Trophoblast cell (in vitro differentiated cells and primary cell): Measurements from ENCODE around the gene TWIST2.

Experiments used
- DNase-seq, 2 donors: peaks; one replicate each; pipeline ENCODE4 v3.0.0-alpha.2; 2016
- H2AFZ ChIP-seq: 2 replicates; pipeline ENCODE4 v1.6.1; 2013; ENCODE audit warnings: low read length, moderate library complexity, mild to moderate bottlenecking; ENCODE audit not compliant: insufficient read depth, poor library complexity
- H2AK5ac ChIP-seq: 2 replicates; pipeline ENCODE4 v1.6.1; 2013; ENCODE audit warnings: mild to moderate bottlenecking, low read length
- H2BK120ac ChIP-seq: 2 replicates; pipeline ENCODE4 v1.6.1; 2013; ENCODE audit warnings: low read length, mild to moderate bottlenecking, moderate library complexity; ENCODE audit not compliant: insufficient read depth, poor library complexity
- H2BK12ac ChIP-seq: 2 replicates; pipeline ENCODE4 v1.6.1; 2013; ENCODE audit warnings: mild to moderate bottlenecking, low read length, moderate library complexity
- H2BK5ac ChIP-seq: 2 replicates; pipeline ENCODE4 v1.6.1; 2013; ENCODE audit warnings: low read length, low read depth, moderate library complexity, mild to moderate bottlenecking; ENCODE audit not compliant: poor library complexity
- H3K14ac ChIP-seq: 2 replicates; pipeline ENCODE4 v1.6.1; 2013; ENCODE audit warnings: mild to moderate bottlenecking, low read length
- H3K18ac ChIP-seq: 2 replicates; pipeline ENCODE4 v1.6.1; 2013; ENCODE audit warnings: mild to moderate bottlenecking, low read length
- H3K23ac ChIP-seq: 2 replicates; pipeline ENCODE4 v1.6.1; 2013; ENCODE audit warnings: low read length
- H3K27ac ChIP-seq: 2 replicates; pipeline ENCODE4 v1.5.1; 2013; ENCODE audit warnings: low read depth, mild to moderate bottlenecking, inconsistent platforms, low read length, moderate library complexity
- H3K27me3 ChIP-seq: 2 replicates; pipeline ENCODE4 v1.6.1; 2013; ENCODE audit warnings: inconsistent platforms, mild to moderate bottlenecking, low read length, moderate library complexity; ENCODE audit not compliant: insufficient read depth
- H3K36me3 ChIP-seq, 2 experiments: 1 replicate in 1 of 2; 2 replicates in 1 of 2; pipeline ENCODE4 v1.6.1; 2013; ENCODE audit warnings: low read length in 2 of 2, mild to moderate bottlenecking in 2 of 2, moderate library complexity in 1 of 2; ENCODE audit not compliant: insufficient read depth in 2 of 2, control insufficient read depth in 1 of 2
- H3K4ac ChIP-seq: 2 replicates; pipeline ENCODE4 v1.6.1; 2013; ENCODE audit warnings: low read depth, mild to moderate bottlenecking, low read length, moderate library complexity
- H3K4me1 ChIP-seq, 2 experiments: 1 replicate in 1 of 2; 2 replicates in 1 of 2; pipeline ENCODE4 v1.6.1; 2013; ENCODE audit warnings: low read length in 2 of 2, mild to moderate bottlenecking in 2 of 2, moderate library complexity in 1 of 2; ENCODE audit not compliant: insufficient read depth in 2 of 2, control insufficient read depth in 1 of 2
- H3K4me2 ChIP-seq: 2 replicates; pipeline ENCODE4 v1.6.1; 2013; ENCODE audit warnings: inconsistent platforms, mild to moderate bottlenecking, low read length, moderate library complexity
- H3K4me3 ChIP-seq: 2 replicates; pipeline ENCODE4 v1.5.1; 2013; ENCODE audit warnings: mild to moderate bottlenecking, low read depth, low read length, inconsistent platforms
- H3K79me1 ChIP-seq: one replicate; pipeline ENCODE4 v1.6.1; 2013; ENCODE audit warnings: low read length
- H3K79me2 ChIP-seq: 2 replicates; pipeline ENCODE4 v1.6.1; 2013; ENCODE audit warnings: low read length, mild to moderate bottlenecking; ENCODE audit not compliant: control insufficient read depth, insufficient read depth, poor library complexity
- H3K9ac ChIP-seq: 2 replicates; pipeline ENCODE4 v1.6.1; 2013; ENCODE audit warnings: mild to moderate bottlenecking, low read length
- H3K9me3 ChIP-seq: 2 replicates; pipeline ENCODE4 v1.6.1; 2013; ENCODE audit warnings: low read depth, mild to moderate bottlenecking, control low read depth, inconsistent platforms, low read length; ENCODE audit not compliant: insufficient read depth
- H4K12ac ChIP-seq: 2 replicates; pipeline ENCODE4 v1.6.1; 2013; ENCODE audit warnings: low read depth, mild to moderate bottlenecking, low read length, moderate library complexity
- H4K8ac ChIP-seq: 2 replicates; pipeline ENCODE4 v1.6.1; 2013; ENCODE audit warnings: low read depth, mild to moderate bottlenecking, low read length, moderate library complexity
- H4K91ac ChIP-seq: one replicate; pipeline ENCODE4 v1.6.1; 2013; ENCODE audit warnings: low read depth, mild to moderate bottlenecking, low read length, moderate library complexity
- WGBS: extraction: QIAGEN DNeasy Blood & Tissue Kit; methylation state at CpG from one replicate; pipeline ENCODE4 v1.1.7; 2013; ENCODE audit warnings: missing lambda C conversion rate; ENCODE audit not compliant: insufficient read length, insufficient coverage; ENCODE audit errors: extremely low coverage; 5-methylcytosine and 5-hydroxymethylcytosine counted together

The TWIST2 gene

DNA sequence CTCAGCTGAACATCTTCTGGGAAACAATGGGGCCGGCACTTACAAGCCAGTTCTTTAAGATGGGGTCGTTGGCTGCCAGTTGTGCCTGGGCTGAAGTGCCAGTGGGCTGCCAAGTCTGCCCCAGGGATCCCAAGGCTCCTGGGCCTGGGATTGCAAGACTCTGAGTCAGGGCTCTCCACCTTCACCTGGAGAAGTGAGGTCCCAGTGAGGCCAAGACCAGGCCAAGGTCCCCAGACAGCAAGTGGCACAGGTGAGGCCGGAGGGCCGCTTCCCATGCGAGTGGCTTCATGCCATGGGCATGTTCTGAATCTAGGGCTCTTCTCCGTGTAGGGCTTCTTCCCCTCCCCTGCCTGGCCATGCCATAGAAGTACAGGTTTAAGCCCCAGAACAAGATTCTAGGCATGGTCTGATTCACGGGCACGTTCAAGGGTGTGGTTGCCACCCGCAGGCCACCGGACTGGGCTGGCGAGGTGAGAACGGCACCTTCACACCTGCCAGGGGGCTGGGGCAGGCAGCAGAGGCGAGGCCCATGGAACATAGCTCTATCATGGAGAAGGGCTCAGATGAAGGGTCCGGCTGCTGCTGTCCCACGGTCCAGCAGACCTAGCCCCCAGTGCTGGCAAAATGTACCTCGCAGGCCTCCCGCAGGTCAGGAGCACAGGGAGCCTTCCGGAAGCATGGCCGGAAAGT lies 36.4 kb downstream of the TWIST2 start:
- Histone ChIP-seq H3K4me1 (no peaks in the 10 kb centered on the region), H2BK12ac (no peak overlapping the region), H3K14ac (no peak overlapping the region), H3K9ac (no peak overlapping the region), H3K4me3 (no peak overlapping the region), H3K9me3 (no peaks in the 10 kb centered on the region), H3K27me3 (peaks cover 2% of the 10 kb centered on the region), H4K91ac (no peak overlapping the region), H2AFZ (no peak overlapping the region), H3K23ac (no peak overlapping the region), H2AK5ac (no peak overlapping the region), H4K12ac (no peak overlapping the region), H2BK5ac (no peak overlapping the region), H3K36me3 (no peaks in the 10 kb centered on the region), H3K4me2 (no peak overlapping the region), H3K27ac (no peak overlapping the region), H2BK120ac (no peak overlapping the region), H3K79me1 (no peaks in the 10 kb centered on the region), H3K4ac (no peak overlapping the region), H4K8ac (no peak overlapping the region), H3K18ac (no peak overlapping the region), H3K79me2 (no peaks in the 10 kb centered on the region)
- WGBS: no CpG with 5 or more reads among the region's 19 CpGs
- no peak for DNase-seq

DNA sequence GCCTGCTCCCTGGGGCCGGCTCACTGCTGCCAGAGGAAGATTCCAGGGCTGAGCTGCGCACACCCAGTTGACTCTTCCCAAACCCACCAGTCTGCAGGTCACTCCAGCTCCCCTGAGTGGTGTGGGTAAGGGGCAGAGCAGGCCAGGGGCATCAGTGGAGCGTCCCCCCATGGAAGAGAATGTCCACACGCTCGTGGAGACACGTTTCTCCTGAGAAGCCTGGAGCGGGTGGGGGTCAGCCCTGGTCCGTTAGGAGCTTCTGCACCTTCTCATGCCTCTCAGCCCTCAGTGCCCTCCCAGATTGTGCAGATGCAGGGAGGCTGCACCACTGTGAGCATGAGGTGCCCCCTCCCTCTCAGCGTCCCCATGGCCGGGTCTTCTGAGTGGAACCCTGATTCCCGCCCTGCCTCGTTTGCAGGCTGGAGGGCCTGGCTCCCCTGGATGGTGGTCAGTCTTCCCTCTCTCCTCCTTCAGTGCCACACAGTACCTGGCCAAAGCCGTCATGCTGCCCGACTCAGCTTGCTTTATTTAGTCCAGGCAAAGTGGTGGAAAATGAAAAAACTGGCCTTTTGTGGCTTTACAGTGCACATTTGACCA lies 37.0 kb downstream of the TWIST2 start:
- WGBS: no CpG with 5 or more reads among the region's 14 CpGs
- Histone ChIP-seq H3K27me3 (no peaks in the 10 kb centered on the region), H3K36me3 (no peaks in the 10 kb centered on the region), H2BK5ac (no peak overlapping the region), H2BK12ac (no peak overlapping the region), H3K4me1 (no peaks in the 10 kb centered on the region), H3K4ac (no peak overlapping the region), H3K14ac (no peak overlapping the region), H2BK120ac (no peak overlapping the region), H2AK5ac (no peak overlapping the region), H3K23ac (no peak overlapping the region), H3K79me1 (no peaks in the 10 kb centered on the region), H3K4me3 (no peak overlapping the region), H4K12ac (no peak overlapping the region), H3K4me2 (no peak overlapping the region), H4K8ac (no peak overlapping the region), H4K91ac (no peak overlapping the region), H2AFZ (no peak overlapping the region), H3K9me3 (no peaks in the 10 kb centered on the region), H3K27ac (no peak overlapping the region), H3K18ac (no peak overlapping the region), H3K9ac (no peak overlapping the region), H3K79me2 (no peaks in the 10 kb centered on the region)
- no peak for DNase-seq

DNA sequence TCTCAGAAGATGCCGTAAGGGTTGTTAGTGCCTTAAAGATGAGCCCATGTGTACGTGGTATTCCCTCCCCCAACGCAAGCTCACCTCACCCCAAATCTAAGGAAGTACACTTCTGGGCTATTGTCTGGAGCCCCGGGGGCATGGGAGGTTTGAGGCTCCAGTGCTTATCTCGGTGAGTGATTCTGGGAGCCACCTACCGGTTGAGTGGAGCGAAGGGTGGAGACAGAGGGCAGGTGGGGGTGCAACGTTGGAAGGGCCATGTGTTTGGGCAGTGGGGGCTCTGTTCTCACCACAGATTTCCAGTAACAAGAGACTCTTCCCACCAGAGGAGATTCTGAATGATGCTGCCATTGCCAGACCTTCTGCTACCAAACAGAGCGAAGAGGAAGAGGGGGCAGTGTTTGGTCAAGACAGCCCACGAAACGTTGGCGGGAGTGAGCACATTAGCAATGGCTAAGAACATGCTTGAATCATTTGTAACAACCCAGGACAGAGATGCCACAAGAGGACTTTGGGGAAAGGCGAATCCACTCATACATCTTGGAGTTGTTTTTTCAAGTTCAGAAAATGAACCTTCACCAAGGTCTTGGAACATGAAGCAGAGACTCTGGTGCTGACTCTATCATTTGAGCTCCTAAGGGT lies 38.7 kb downstream of the TWIST2 start:
- H3K36me3 ChIP-seq: no peaks in the 10 kb centered on the region
- no peak overlapping the region for H3K23ac ChIP-seq
- no peak overlapping the region for H4K12ac ChIP-seq
- no peaks in the 10 kb centered on the region for H3K9me3 ChIP-seq
- no peak overlapping the region for H3K14ac ChIP-seq
- no peaks in the 10 kb centered on the region for H3K79me1 ChIP-seq
- no peak for DNase-seq
- no peak overlapping the region for H3K9ac ChIP-seq
- H4K91ac ChIP-seq: no peak overlapping the region
- H2BK120ac ChIP-seq: no peak overlapping the region
- H3K18ac ChIP-seq: no peak overlapping the region
- no peak overlapping the region for H3K4ac ChIP-seq
- no peaks in the 10 kb centered on the region for H3K27me3 ChIP-seq
- H3K4me1 ChIP-seq: no peaks in the 10 kb centered on the region
- WGBS: no CpG with 5 or more reads among the region's 13 CpGs
- H2AK5ac ChIP-seq: no peak overlapping the region
- no peaks in the 10 kb centered on the region for H3K79me2 ChIP-seq
- no peak overlapping the region for H3K4me2 ChIP-seq
- no peak overlapping the region for H3K27ac ChIP-seq
- H2BK5ac ChIP-seq: no peak overlapping the region
- H3K4me3 ChIP-seq: no peak overlapping the region
- no peak overlapping the region for H4K8ac ChIP-seq
- no peak overlapping the region for H2BK12ac ChIP-seq
- H2AFZ ChIP-seq: no peak overlapping the region

DNA sequence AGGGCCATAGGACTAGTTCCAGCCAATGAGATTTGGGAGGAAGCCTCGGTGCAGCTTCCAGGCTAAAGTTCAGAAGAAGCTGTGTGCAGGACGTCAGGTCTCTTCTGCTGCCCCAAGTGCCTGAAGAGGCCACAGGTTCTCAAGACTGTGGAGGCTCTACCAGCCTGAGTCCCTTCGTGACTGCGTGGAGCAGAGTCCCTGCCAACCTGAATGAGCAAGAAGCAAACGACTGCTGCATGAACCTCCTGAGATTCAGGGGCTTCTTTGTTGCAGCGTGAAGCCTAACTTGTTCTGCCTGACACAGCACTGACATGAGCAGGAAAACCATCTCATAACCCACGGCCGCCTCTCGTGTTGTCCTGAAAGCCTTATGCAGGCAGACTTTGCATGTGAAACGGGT lies 39.7 kb downstream of the TWIST2 start:
- Histone ChIP-seq H3K4me3 (no peak overlapping the region), H3K79me1 (no peaks in the 10 kb centered on the region), H3K36me3 (no peaks in the 10 kb centered on the region), H3K4ac (no peak overlapping the region), H3K9me3 (no peaks in the 10 kb centered on the region), H4K8ac (no peak overlapping the region), H3K9ac (no peak overlapping the region), H3K23ac (no peak overlapping the region), H2AFZ (no peak overlapping the region), H3K14ac (no peak overlapping the region), H2BK5ac (no peak overlapping the region), H3K4me1 (no peaks in the 10 kb centered on the region), H3K18ac (no peak overlapping the region), H3K27ac (no peak overlapping the region), H4K12ac (no peak overlapping the region), H4K91ac (no peak overlapping the region), H2BK12ac (no peak overlapping the region), H3K79me2 (no peaks in the 10 kb centered on the region), H3K4me2 (no peak overlapping the region), H2BK120ac (no peak overlapping the region), H2AK5ac (no peak overlapping the region), H3K27me3 (no peaks in the 10 kb centered on the region)
- no peak for DNase-seq
- WGBS: no CpG with 5 or more reads among the region's 10 CpGs
